ENCODE data around the gene FBXO8. TPM values are rescaled to one million over a fixed set of nuclear protein-coding genes. Genes with fewer than 3 reads are reported as not detected.
A peak's percentile ranks its signal among the peaks of the same experiment; 100 is the strongest.

The FBXO8 gene
- total and polyA plus RNA-seq, 10 donors = 9.7 to 38.4 (median 26.8) TPM

DNA sequence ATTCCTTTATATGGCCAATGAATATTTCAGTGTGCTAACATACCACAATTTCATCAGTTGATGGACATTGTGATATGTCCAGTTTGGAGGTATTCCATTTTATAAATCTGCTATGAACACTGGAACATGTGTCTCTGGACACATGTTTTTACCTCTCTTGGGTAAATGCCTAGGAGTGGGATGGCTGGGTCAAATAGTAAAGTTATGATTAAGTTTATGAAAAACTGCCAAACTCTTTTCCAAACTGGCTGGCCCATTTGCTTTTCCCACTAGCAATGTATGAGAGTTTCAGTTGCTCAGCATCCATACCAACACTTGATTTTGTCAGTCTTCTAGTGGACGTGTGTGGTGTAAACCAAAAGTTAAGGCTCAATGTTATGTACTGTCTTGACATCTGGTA, 40.8 kb upstream of the FBXO8 start:
- 82 to 100% (median 94%) methylated on average over 1 of the region's 1 CpG for WGBS, 5 donors
- H3K4me3 ChIP-seq = no peak overlapping the region
- H3K27me3 ChIP-seq (replicated peaks in 1 of 7) = no peaks in the 10 kb centered on the region
- no peaks in the 10 kb centered on the region for H3K9me3 ChIP-seq
- H3K4me1 ChIP-seq = no peaks in the 10 kb centered on the region
- intact Hi-C loops (cut with DNase I; ENCODE audit: low total_unique reads) = no loop called here
- TF ChIP-seq POLR2A (IDR thresholded peaks at IDR 0.05) (no peak), POLR2AphosphoS5 (IDR thresholded peaks at IDR 0.05) (no peak)
- TF ChIP-seq, protein P1, sequence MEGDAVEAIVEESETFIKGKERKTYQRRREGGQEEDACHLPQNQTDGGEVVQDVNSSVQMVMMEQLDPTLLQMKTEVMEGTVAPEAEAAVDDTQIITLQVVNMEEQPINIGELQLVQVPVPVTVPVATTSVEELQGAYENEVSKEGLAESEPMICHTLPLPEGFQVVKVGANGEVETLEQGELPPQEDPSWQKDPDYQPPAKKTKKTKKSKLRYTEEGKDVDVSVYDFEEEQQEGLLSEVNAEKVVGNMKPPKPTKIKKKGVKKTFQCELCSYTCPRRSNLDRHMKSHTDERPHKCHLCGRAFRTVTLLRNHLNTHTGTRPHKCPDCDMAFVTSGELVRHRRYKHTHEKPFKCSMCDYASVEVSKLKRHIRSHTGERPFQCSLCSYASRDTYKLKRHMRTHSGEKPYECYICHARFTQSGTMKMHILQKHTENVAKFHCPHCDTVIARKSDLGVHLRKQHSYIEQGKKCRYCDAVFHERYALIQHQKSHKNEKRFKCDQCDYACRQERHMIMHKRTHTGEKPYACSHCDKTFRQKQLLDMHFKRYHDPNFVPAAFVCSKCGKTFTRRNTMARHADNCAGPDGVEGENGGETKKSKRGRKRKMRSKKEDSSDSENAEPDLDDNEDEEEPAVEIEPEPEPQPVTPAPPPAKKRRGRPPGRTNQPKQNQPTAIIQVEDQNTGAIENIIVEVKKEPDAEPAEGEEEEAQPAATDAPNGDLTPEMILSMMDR (IDR thresholded peaks at IDR 0.05 in 8 of 11, conservative IDR thresholded peaks at IDR 0.05 in 3 of 11) = no peak
- DNase-seq = no peak
- no peak overlapping the region for H3K27ac ChIP-seq
- peaks cover 0 to 16% (median 2%) of the 10 kb centered on the region in 6 donors for H3K36me3 ChIP-seq

DNA sequence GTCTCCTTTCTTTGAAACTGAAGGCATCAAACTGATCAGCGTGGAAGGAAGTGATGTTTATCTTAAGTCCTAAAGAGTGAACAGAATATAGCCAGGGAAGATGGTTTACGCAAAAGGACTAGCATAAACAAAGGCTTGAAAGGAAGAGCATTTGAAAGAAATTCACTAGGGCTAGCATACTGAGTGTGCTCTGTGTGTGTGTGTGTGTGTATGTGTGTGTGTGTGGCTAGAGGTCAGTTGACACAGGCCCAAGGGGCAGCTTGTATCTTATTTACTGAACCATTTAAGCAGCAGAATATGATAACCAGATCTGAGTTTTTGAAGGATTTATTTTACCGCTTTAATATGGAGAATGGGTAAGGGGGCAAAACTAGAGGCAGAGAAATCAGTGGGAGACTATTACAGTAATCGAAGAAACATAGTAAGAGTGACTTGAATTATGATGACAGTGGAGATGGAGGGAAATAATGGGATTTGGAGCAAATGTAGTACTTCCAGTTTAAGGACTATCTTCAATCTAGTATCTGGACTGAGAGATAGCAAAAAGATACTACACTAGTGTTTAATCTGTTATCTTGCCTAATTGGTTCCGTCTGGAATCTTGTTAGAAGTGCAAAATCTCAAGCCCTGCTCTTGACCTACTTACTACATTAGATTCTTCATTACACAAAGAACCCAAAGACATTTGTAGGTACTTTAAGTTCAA, 37.2 kb upstream of the FBXO8 start:
- Histone ChIP-seq H3K27ac (no peak overlapping the region), H3K4me3 (no peak overlapping the region), H3K27me3 (replicated peaks in 1 of 7) (no peaks in the 10 kb centered on the region), H3K4me1 (no peaks in the 10 kb centered on the region), H3K9me3 (no peaks in the 10 kb centered on the region), H3K36me3 (peaks cover 0 to 48% (median 8%) of the 10 kb centered on the region in 6 donors)
- no peak for TF ChIP-seq POLR2AphosphoS5 (IDR thresholded peaks at IDR 0.05)
- TF ChIP-seq POLR2A (IDR thresholded peaks at IDR 0.05) = no peak
- TF ChIP-seq, protein P1 (IDR thresholded peaks at IDR 0.05 in 8 of 11, conservative IDR thresholded peaks at IDR 0.05 in 3 of 11) = no peak
- no peak for DNase-seq
- intact Hi-C loops (cut with DNase I; ENCODE audit: low total_unique reads) = no loop called here
- WGBS, 5 donors = 76 to 90% (median 88%) methylated on average over 5 of the region's 5 CpGs

DNA sequence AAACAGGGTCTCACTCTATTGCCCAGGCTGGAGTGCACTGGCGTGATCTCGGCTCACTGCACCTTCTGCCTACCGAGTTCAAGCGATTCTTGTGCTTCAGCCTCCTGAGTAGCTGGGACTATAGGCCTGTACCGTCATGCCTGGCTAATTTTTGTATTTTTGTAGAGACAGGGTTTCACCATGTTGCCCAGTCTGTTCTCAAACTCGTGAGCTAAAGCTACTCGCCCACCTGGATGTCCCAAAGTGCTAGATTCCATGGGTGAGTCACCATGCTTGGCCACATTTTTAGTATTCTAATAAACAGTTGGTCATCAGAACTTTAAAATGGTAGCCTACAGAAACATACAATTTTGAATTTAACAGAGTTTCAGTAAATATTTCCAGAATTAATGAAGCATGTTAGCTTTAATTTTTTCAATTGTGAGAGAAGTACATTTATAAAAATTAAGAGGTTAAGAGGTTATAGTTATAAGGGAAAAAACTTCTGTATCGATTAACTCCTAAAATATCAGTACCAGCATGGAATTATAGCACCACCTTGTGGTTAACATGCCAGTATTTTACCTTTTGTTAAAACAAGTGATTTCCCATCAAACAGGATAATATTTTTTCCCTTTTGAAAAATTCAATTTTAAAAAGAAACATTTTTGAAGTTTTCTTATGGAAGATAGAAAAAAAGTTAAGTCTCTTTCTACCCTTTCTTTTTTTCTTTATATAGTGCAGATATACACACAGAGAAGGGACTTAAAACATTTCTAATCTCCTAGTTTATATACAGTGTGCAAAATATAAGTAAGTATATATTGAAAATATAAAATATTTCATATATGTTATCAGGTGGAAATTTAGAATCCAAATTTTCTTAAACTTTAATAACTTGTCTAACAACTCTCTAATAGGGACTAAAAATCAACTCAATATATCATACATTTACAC, 35.6 kb upstream of the FBXO8 start:
- Histone ChIP-seq H3K9me3 (no peaks in the 10 kb centered on the region), H3K27me3 (replicated peaks in 1 of 7) (no peaks in the 10 kb centered on the region), H3K4me3 (no peak overlapping the region), H3K4me1 (no peaks in the 10 kb centered on the region), H3K27ac (no peak overlapping the region), H3K36me3 (peaks cover 0 to 56% (median 8%) of the 10 kb centered on the region in 6 donors)
- intact Hi-C loops (cut with DNase I; ENCODE audit: low total_unique reads) = no loop called here
- TF ChIP-seq POLR2AphosphoS5 (IDR thresholded peaks at IDR 0.05) (no peak), POLR2A (IDR thresholded peaks at IDR 0.05) (no peak)
- TF ChIP-seq, protein P1 (IDR thresholded peaks at IDR 0.05 in 8 of 11, conservative IDR thresholded peaks at IDR 0.05 in 3 of 11) = peak in 10 of 11 experiments; percentile 6 to 62 (median 51)
- DNase-seq = no peak
- WGBS, 5 donors = 81 to 92% (median 84%) methylated on average over 8 of the region's 8 CpGs

DNA sequence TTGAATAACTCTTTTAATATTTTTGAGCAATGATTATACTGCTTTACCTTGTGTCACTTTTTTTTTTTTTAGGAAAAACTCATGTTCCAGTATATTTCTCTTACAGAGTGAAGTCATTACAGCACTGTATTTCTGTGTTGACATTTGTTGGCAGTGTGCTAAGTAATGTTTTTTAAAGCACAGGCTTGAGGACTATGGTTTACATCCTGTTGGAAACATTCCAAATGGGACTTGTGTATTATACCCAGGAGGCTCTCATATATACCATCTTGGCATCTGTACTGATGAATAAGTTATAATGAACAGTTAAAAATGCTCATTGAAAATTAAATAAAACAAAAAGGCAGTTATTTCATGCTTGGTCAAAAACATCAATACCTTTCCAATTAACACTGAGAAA, 34.1 kb upstream of the FBXO8 start:
- DNase-seq = no peak
- intact Hi-C loops (cut with DNase I; ENCODE audit: low total_unique reads) = no loop called here

More for the DNA sequence above, 34.1 kb upstream of the FBXO8 start:
- no peak for TF ChIP-seq POLR2A (IDR thresholded peaks at IDR 0.05)
- TF ChIP-seq, protein P1 (IDR thresholded peaks at IDR 0.05 in 8 of 11, conservative IDR thresholded peaks at IDR 0.05 in 3 of 11) = no peak
- TF ChIP-seq POLR2AphosphoS5 (IDR thresholded peaks at IDR 0.05) = no peak
- Histone ChIP-seq H3K27ac (no peak overlapping the region), H3K4me3 (no peak overlapping the region), H3K9me3 (no peaks in the 10 kb centered on the region), H3K36me3 (peaks cover 0 to 70% (median 8%) of the 10 kb centered on the region in 6 donors), H3K27me3 (replicated peaks in 1 of 7) (no peaks in the 10 kb centered on the region), H3K4me1 (no peaks in the 10 kb centered on the region)

Data from spleen (tissue), 11 donors.